CD4-positive, alpha-beta memory T cell (primary cell): ENCODE data around the gene SCN2A. TPM values are rescaled to one million over a fixed set of nuclear protein-coding genes. Genes with fewer than 3 reads are reported as not detected.

ENCODE experiments used
- CTCF ChIA-PET: fragments of 350-600 bp; sonication (Branson Sonifier 250); formaldehyde crosslinking; loops from one replicate; lab custom pipeline; 2021; ENCODE audit warnings: inconsistent platforms; ENCODE audit not compliant: partially characterized antibody; lab: Charles Lee
- POLR2A ChIA-PET: fragments of 350-600 bp; sonication (Branson Sonifier 250); formaldehyde crosslinking; loops from one replicate; lab custom pipeline; 2021; ENCODE audit not compliant: partially characterized antibody; lab: Charles Lee
- DNase-seq, 5 donors: peaks; one replicate each; pipeline versions ENCODE4 v3.0.0 to v3.0.0-alpha.2; 2020 to 2022; ENCODE audit warnings: mixed read lengths in 1 of 5
- H3K27ac ChIP-seq: one replicate; pipeline ENCODE4 v1.7.0; 2013; ENCODE audit warnings: low read depth, low read length
- H3K27me3 ChIP-seq: 2 replicates; pipeline ENCODE4 v1.7.0; 2013; ENCODE audit warnings: mild to moderate bottlenecking, low read length, moderate library complexity; ENCODE audit not compliant: insufficient read depth
- H3K36me3 ChIP-seq: 2 replicates; pipeline ENCODE4 v1.7.0; 2013; ENCODE audit warnings: mild to moderate bottlenecking, low read length, moderate library complexity; ENCODE audit not compliant: insufficient read depth
- H3K4me1 ChIP-seq: 2 replicates; pipeline ENCODE4 v1.7.0; 2013; ENCODE audit warnings: mild to moderate bottlenecking, low read length, moderate library complexity; ENCODE audit not compliant: insufficient read depth
- H3K4me3 ChIP-seq, 2 donors: one replicate each; pipeline ENCODE4 v1.7.0; 2013; ENCODE audit warnings: low read length in 2 of 2, mild to moderate bottlenecking in 1 of 2
- H3K9me3 ChIP-seq, 2 donors: one replicate each; pipeline ENCODE4 v1.7.0; 2013; ENCODE audit warnings: low read length in 2 of 2, control low read depth in 1 of 2; ENCODE audit not compliant: control insufficient read depth in 1 of 2
- H3K27ac Mint-ChIP-seq, 7 donors: one replicate each; pipeline ENCODE4 v1.8.0; 2020 to 2021; ENCODE audit warnings: mixed read lengths in 7 of 7, mild to moderate bottlenecking in 6 of 7, inconsistent platforms in 3 of 7, moderate library complexity in 3 of 7
- H3K27me3 Mint-ChIP-seq, 2 donors: one replicate each; pipeline ENCODE4 v1.8.0; 2020 to 2021; ENCODE audit warnings: mixed read lengths in 2 of 2
- H3K36me3 Mint-ChIP-seq, 2 donors: one replicate each; pipeline ENCODE4 v1.8.0; 2020 to 2021; ENCODE audit warnings: mixed read lengths in 2 of 2, inconsistent platforms in 1 of 2, mild to moderate bottlenecking in 1 of 2
- H3K4me1 Mint-ChIP-seq, 4 donors: one replicate each; pipeline ENCODE4 v1.8.0; 2020 to 2021; ENCODE audit warnings: mixed read lengths in 4 of 4, mild to moderate bottlenecking in 1 of 4
- H3K4me3 Mint-ChIP-seq, 8 donors: one replicate each; pipeline ENCODE4 v1.8.0; 2020 to 2021; ENCODE audit warnings: mixed read lengths in 8 of 8, mild to moderate bottlenecking in 7 of 8, moderate library complexity in 6 of 8, inconsistent platforms in 3 of 8
- H3K9me3 Mint-ChIP-seq, 8 donors: one replicate each; pipeline ENCODE4 v1.8.0; 2020 to 2021; ENCODE audit warnings: mixed read lengths in 8 of 8, mild to moderate bottlenecking in 5 of 8, inconsistent platforms in 3 of 8, moderate library complexity in 1 of 8
- intact Hi-C: fragments of 100-400 bp; cut with micrococcal nuclease; formaldehyde crosslinking; loops from one replicate; pipeline ENCODE4 v1.15.1; 2023
- polyA plus RNA-seq, 2 donors: library from polyadenylated mRNA; unstranded; fragments of 300-500 nt; fragmentation: Illumina TruSeq; gene quantifications; one replicate each; pipeline ENCODE4 v1.2.3, GENCODE V29; 2021
- total RNA-seq, 2 experiments: library from RNA; stranded (reverse); gene quantifications; one replicate each; pipeline ENCODE4 v1.2.3, GENCODE V29; 2021

The SCN2A gene
- total and polyA plus RNA-seq, 4 experiments from 2014 or later, result not detected

DNA sequence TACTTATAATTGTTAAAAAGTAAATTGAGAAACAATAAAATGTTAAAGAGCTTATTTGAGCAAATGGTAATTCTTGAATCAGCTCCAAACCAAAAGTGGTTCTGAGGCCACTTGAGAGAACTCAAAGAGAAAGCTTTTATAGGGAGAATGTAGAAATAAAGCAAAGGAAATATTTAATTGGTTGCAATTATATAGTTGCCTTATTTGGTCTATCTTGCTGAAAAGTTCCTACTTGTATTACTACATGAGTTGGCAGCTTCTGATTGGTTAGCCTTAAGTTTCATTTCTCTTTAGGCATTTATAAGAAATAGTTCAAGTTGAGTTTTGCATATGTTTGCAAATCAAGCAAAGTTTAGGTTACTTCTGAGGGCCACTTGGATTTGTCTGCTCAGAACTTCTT is 38.1 kb downstream of the SCN2A start:
- Histone ChIP-seq H3K9me3 (no peaks in the 10 kb centered on the region), H3K36me3 (no peaks in the 10 kb centered on the region), H3K27ac (no peak overlapping the region), H3K4me1 (no peaks in the 10 kb centered on the region), H3K27me3 (no peaks in the 10 kb centered on the region), H3K4me3 (no peak overlapping the region)
- intact Hi-C loops, result no loop called here
- POLR2A ChIA-PET, result no interaction called here
- peaks cover 0 to 4% (median 0%) of the 10 kb centered on the region in 8 donors for H3K9me3 Mint-ChIP-seq
- no peak overlapping the region for H3K4me3 Mint-ChIP-seq
- no peaks in the 10 kb centered on the region for H3K27me3 Mint-ChIP-seq
- no peak for DNase-seq
- no peak overlapping the region for H3K27ac Mint-ChIP-seq
- CTCF ChIA-PET, result no interaction called here
- peaks cover 0 to 4% (median 2%) of the 10 kb centered on the region in 4 donors for H3K4me1 Mint-ChIP-seq
- no peaks in the 10 kb centered on the region for H3K36me3 Mint-ChIP-seq

DNA sequence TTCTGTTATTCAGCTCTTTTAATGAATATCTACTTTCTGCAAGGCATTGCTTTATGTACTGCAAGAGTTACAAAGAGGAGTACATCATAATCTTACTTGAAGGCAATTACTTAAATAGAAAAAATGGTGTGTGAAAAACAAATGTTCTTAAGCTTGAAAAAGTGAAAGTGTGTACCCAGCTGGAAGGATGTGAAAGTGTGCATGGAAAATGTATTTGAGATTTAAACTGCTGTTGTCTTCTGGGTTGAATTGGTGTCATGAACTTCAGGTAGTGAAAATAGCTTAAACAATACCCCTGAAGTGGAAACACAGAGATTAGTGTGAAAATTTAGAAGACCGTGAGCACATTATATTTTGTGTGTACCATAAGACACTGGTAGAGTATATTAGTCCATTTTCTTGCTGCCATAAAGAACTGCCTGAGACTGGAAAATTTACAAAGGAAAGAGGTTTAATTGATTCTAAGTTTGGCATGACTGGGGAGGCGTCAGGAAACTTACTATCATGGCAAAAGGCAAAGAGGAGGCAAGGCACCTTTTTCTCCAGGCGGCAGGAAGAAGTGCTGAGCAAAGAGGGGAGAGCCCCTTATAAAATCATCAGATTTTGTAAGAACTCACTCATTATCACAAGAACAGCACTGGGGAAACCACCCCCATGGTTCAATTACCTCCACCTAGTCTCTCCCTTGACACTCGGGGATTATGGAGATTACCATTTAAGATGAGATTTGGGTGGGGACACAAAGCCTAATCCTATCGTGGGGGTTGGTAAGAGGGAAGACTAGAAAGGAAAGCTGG is 38.8 kb downstream of the SCN2A start:
- H3K4me3 Mint-ChIP-seq, result peak overlapping the region in 1 of 8 donors; percentile 42
- no peaks in the 10 kb centered on the region for H3K27me3 Mint-ChIP-seq
- Histone ChIP-seq H3K27me3 (no peaks in the 10 kb centered on the region), H3K4me1 (no peaks in the 10 kb centered on the region), H3K27ac (no peak overlapping the region), H3K9me3 (no peaks in the 10 kb centered on the region), H3K36me3 (no peaks in the 10 kb centered on the region), H3K4me3 (no peak overlapping the region)
- H3K27ac Mint-ChIP-seq, result no peak overlapping the region
- ChIA-PET POLR2A (no interaction called here), CTCF (interaction anchor here (1.3 kb wide), 1 partner anchor 13 kb away, joined by 3 read pairs; no protein-coding TSS in a partner anchor)
- DNase-seq, result no peak
- peaks cover 0 to 4% (median 2%) of the 10 kb centered on the region in 4 donors for H3K4me1 Mint-ChIP-seq
- H3K9me3 Mint-ChIP-seq, result peaks cover 0 to 4% (median 0%) of the 10 kb centered on the region in 8 donors
- no peaks in the 10 kb centered on the region for H3K36me3 Mint-ChIP-seq
- intact Hi-C loops, result no loop called here

DNA sequence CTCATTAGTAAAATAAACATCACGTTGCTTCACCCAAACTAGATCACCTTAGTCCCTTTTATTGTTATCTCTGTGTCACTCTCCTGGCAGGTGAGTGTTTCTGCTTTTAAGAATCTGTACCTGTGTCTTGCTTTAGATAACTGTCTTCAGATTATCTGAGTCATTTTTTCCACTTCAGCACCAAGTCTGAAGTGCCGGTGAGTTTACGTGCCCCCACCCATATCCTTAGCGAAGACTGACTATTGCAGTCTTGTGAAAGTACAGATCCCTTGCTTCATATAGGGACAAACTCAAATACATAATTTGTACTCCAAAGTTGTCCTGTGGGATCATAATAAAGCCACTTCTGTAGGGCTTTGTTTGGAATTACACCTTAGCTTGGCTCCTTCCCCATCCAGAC is 41.1 kb downstream of the SCN2A start:
- H3K27me3 Mint-ChIP-seq, result peaks cover 0 to 1% of the 10 kb centered on the region in 2 donors
- H3K9me3 ChIP-seq, result no peaks in the 10 kb centered on the region
- POLR2A ChIA-PET, result no interaction called here
- H3K36me3 Mint-ChIP-seq, result no peaks in the 10 kb centered on the region
- peaks cover 0 to 4% (median 2%) of the 10 kb centered on the region in 4 donors for H3K4me1 Mint-ChIP-seq
- no peak overlapping the region for H3K4me3 ChIP-seq
- DNase-seq, result no peak
- no peak overlapping the region for H3K4me3 Mint-ChIP-seq
- no peak overlapping the region for H3K27ac ChIP-seq
- CTCF ChIA-PET, result no interaction called here
- peaks cover 0 to 4% (median 0%) of the 10 kb centered on the region in 8 donors for H3K9me3 Mint-ChIP-seq
- no peak overlapping the region for H3K27ac Mint-ChIP-seq
- no peaks in the 10 kb centered on the region for H3K27me3 ChIP-seq
- intact Hi-C loops, result no loop called here
- no peaks in the 10 kb centered on the region for H3K36me3 ChIP-seq
- no peaks in the 10 kb centered on the region for H3K4me1 ChIP-seq

DNA sequence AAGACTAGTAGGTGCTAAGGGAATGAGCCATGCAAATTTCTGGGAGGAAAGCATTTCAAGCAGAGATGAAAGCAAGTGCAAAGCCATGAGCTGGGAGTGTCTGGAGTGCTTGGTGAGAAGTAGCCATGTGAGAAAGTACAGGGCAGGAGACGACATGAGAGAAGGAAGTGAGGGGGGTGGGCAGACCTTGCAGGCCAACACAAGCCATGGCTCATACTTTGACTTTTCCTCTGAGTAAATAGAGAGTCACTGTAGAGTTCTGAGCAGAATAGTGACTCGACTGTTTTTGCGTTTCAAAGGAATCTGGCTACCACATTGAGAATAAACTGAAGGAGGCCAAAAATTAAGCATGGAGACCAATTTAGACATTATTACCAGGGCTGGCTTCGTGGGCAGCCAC is 42.2 kb downstream of the SCN2A start:
- no peak overlapping the region for H3K4me3 ChIP-seq
- H3K27me3 Mint-ChIP-seq, result peaks cover 0 to 1% of the 10 kb centered on the region in 2 donors
- POLR2A ChIA-PET, result no interaction called here
- H3K4me3 Mint-ChIP-seq, result no peak overlapping the region
- H3K9me3 ChIP-seq, result no peaks in the 10 kb centered on the region
- intact Hi-C loops, result no loop called here
- H3K27me3 ChIP-seq, result no peaks in the 10 kb centered on the region
- H3K36me3 ChIP-seq, result no peaks in the 10 kb centered on the region
- CTCF ChIA-PET, result no interaction called here
- H3K9me3 Mint-ChIP-seq, result peaks cover 0 to 4% (median 0%) of the 10 kb centered on the region in 8 donors
- no peak for DNase-seq
- peaks cover 0 to 4% (median 2%) of the 10 kb centered on the region in 4 donors for H3K4me1 Mint-ChIP-seq
- H3K27ac ChIP-seq, result no peak overlapping the region
- H3K4me1 ChIP-seq, result no peaks in the 10 kb centered on the region
- no peak overlapping the region for H3K27ac Mint-ChIP-seq
- no peaks in the 10 kb centered on the region for H3K36me3 Mint-ChIP-seq

DNA sequence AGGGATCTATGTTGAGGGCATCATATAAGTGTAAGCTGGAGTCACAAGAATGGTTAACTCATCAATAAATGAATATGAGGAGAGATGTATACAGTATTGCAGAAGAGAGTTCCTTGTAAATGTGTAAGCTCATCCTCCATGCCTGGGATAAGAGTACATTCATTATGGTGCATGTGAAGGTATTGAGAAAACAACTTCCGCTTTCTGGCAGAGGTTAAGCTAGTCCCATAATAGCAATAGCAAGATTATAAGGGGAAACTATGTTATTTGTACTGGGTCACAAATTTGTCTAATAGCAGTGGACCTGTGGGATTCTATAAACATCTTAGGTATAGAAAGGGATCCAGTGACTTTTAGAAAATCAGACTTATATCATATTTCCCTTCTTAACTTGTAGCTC is 44.1 kb downstream of the SCN2A start:
- H3K4me3 ChIP-seq, result no peak overlapping the region
- H3K27ac Mint-ChIP-seq, result no peak overlapping the region
- ChIA-PET CTCF (interaction anchor here (1.9 kb wide), 1 partner anchor 11 kb away, joined by 8 read pairs; no protein-coding TSS in a partner anchor), POLR2A (no interaction called here)
- H3K36me3 ChIP-seq, result no peaks in the 10 kb centered on the region
- peaks cover 0 to 1% of the 10 kb centered on the region in 2 donors for H3K27me3 Mint-ChIP-seq
- no peaks in the 10 kb centered on the region for H3K4me1 ChIP-seq
- peaks cover 0 to 4% (median 0%) of the 10 kb centered on the region in 8 donors for H3K9me3 Mint-ChIP-seq
- no peak for DNase-seq
- no peak overlapping the region for H3K4me3 Mint-ChIP-seq
- no peak overlapping the region for H3K27ac ChIP-seq
- no peaks in the 10 kb centered on the region for H3K9me3 ChIP-seq
- intact Hi-C loops, result no loop called here
- no peaks in the 10 kb centered on the region for H3K36me3 Mint-ChIP-seq
- no peaks in the 10 kb centered on the region for H3K27me3 ChIP-seq
- H3K4me1 Mint-ChIP-seq, result no peaks in the 10 kb centered on the region

DNA sequence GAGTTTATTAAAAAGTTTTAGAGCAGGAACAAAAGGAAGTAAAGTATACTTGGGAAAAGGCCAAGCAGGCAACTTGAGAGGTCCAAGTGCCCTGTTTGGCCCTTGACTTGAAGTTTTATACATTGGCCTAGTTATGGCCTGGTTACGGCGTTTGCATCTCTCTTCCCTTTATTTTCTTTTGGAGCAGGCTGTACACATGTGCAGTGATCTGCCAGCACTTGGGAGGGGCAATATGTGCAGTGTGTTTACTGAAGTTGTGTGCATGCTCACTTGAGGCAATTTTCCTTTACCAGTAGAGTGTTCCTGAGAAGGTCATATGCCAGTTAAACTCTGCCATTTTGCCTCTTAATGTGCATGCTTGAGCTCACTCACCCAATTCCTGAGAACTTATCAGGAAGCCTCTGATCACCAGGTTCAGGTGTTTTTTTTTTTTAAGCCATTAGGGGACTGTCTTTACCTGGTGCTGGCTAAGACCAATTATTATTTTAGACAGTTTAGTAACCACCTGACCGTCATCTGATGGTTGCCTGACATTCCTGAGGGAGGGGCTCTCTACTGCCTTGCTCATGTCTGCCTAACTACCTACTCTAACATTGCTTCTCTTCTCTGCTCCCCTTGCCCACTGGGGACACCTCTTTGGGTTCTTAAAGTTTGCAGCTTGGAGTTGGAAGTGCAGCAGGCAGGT is 48.0 kb downstream of the SCN2A start:
- Mint-ChIP-seq H3K36me3 (no peaks in the 10 kb centered on the region), H3K9me3 (no peaks in the 10 kb centered on the region), H3K27me3 (peaks cover 0 to 4% of the 10 kb centered on the region in 2 donors), H3K4me3 (no peak overlapping the region), H3K4me1 (no peaks in the 10 kb centered on the region), H3K27ac (peak overlapping the region in 1 of 7 donors; percentile 48)
- H3K4me1 ChIP-seq, result no peaks in the 10 kb centered on the region
- ChIA-PET POLR2A (no interaction called here), CTCF (no interaction called here)
- no peak overlapping the region for H3K27ac ChIP-seq
- intact Hi-C loops, result no loop called here
- no peaks in the 10 kb centered on the region for H3K36me3 ChIP-seq
- H3K9me3 ChIP-seq, result no peaks in the 10 kb centered on the region
- no peak for DNase-seq
- no peaks in the 10 kb centered on the region for H3K27me3 ChIP-seq
- no peak overlapping the region for H3K4me3 ChIP-seq

DNA sequence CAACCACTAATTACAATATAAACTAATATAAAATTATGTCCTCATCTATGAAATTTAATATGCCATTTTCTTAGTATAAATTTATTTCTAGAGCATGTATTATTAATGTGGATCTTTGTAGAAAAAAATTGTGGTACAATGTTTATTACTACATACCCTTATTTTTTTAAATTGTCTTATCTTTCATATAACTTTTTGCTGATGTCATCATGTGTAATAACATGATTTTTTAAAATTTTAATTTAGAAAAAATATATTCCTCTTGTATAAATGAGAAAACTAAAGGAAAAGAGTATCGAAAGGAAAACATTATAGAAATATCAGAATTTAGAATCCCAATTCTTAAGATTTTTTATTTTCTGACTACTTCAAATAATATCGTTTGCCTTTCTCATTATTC is 49.9 kb downstream of the SCN2A start:
- CTCF ChIA-PET, result no interaction called here
- Mint-ChIP-seq H3K9me3 (no peaks in the 10 kb centered on the region), H3K27ac (no peak overlapping the region), H3K27me3 (peaks cover 6 to 8% of the 10 kb centered on the region in 2 donors), H3K4me1 (peaks cover 0 to 2% (median 1%) of the 10 kb centered on the region in 4 donors), H3K4me3 (no peak overlapping the region), H3K36me3 (no peaks in the 10 kb centered on the region)
- peaks cover 4% of the 10 kb centered on the region for H3K4me1 ChIP-seq
- no peak for DNase-seq
- intact Hi-C loops, result no loop called here
- no peaks in the 10 kb centered on the region for H3K36me3 ChIP-seq
- H3K27ac ChIP-seq, result no peak overlapping the region
- no peak overlapping the region for H3K4me3 ChIP-seq
- no peaks in the 10 kb centered on the region for H3K27me3 ChIP-seq
- H3K9me3 ChIP-seq, result no peaks in the 10 kb centered on the region
- POLR2A ChIA-PET, result no interaction called here
